Activated CD8-positive, alpha-beta memory T cell treated with anti-CD3 and anti-CD28 coated beads, Interleukin-2, amount 50 U/mL, for 48 hours (primary cell): ENCODE measurements around the gene GOLGA8A.
"Not testable (repeated sequence)": the region's sequence is repeated elsewhere in the genome, so short reads cannot be mapped to it uniquely, and the experiment has no call there.

Experiments
- DNase-seq: peaks from one replicate; pipeline ENCODE4 v3.0.0-alpha.2; 2020

The GOLGA8A gene

DNA sequence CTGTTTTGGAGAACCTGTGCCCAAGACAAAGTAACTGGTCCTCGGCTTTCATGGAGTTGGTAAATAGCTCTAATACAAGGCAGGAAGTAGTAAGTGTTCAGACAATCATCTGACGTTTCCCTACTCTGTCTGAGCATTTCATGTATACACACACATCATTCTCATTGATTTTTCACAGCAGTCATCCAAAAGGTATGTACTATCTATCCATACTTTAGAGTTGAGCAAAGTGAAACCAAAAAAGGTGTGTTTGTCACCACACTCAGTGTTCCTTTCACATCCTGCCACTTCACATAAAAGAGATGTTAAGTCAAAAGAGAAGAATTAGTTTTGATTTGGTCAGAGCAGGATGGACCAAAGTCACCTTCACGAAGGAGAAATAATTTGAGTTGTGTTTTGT lies 33.7 kb downstream of the GOLGA8A start:
- not testable (repeated sequence) for DNase-seq

DNA sequence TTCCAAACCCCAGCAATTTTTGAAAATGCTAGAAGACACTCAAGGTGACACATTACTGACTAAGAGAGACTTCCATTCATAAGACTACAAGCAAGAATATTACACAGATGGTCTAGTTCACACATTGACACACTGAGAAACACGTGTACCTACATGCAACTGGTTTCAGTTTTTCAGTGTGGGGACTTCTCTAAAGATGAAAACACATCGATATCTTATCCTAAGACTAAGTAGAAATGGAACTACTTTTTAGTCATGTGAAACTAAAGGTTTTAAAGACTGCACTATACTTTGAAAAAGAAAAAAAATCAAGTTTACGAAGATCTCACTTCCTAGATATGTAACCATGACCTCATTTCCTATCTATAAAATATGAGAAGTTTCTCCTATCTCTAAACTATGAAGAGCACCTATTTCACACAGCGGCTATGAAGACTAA lies 34.4 kb downstream of the GOLGA8A start:
- not testable (repeated sequence) for DNase-seq

GRCh38 chr15:34397637-34398259 lies 39.9 kb downstream of the GOLGA8A start:
- not testable (repeated sequence) for DNase-seq

GRCh38 chr15:34392981-34393380 lies 44.6 kb downstream of the GOLGA8A start:
- not testable (repeated sequence) for DNase-seq

GRCh38 chr15:34389594-34390086 lies 48.0 kb downstream of the GOLGA8A start:
- DNase-seq = not testable (repeated sequence)
